Right lobe of liver (tissue), 6 donors: ENCODE results near the gene MED14. TPM values are rescaled to one million over a fixed set of nuclear protein-coding genes. Genes with fewer than 3 reads are reported as not detected.
A peak's percentile ranks its signal among the peaks of the same experiment; 100 is the strongest.
"Not testable (repeated sequence)": the region's sequence is repeated elsewhere in the genome, so short reads cannot be mapped to it uniquely, and the experiment has no call there.

Experiments used
- ATAC-seq, 4 donors: fragments of 200-7000 bp; cut with Tn5 transposase; one replicate each; pipeline ENCODE4 v1.9.1; 2020; ENCODE audit warnings: mild to moderate bottlenecking in 4 of 4, moderate library complexity in 4 of 4
- DNase-seq, 3 donors: peaks; one replicate each; pipeline ENCODE4 v3.0.0-alpha.2; 2020
- H3K27ac ChIP-seq, 3 donors: fragments of 200-600 bp; one replicate each; pipeline ENCODE4 v1.8.0; 2022
- H3K27me3 ChIP-seq, 2 donors: fragments of 200-600 bp; one replicate each; pipeline ENCODE4 v1.8.0; 2022
- H3K36me3 ChIP-seq, 4 donors: fragments of 200-600 bp; sonication (generic) in 1 of 4; one replicate each; pipeline versions ENCODE4 v1.5.1 to v1.8.0; 2017 to 2022; ENCODE audit warnings: control low read depth in 1 of 4
- H3K4me1 ChIP-seq, 4 donors: fragments of 200-600 bp; sonication (generic) in 1 of 4; one replicate each; pipeline versions ENCODE4 v1.5.1 to v1.8.0; 2017 to 2022; ENCODE audit warnings: control low read depth in 1 of 4
- H3K4me3 ChIP-seq, 3 donors: fragments of 200-600 bp; one replicate each; pipeline ENCODE4 v1.8.0; 2022
- H3K9me3 ChIP-seq, 4 donors: fragments of 200-600 bp; sonication (generic) in 1 of 4; one replicate each; pipeline versions ENCODE4 v1.5.1 to v1.8.0; 2017 to 2022; ENCODE audit warnings: control low read depth in 1 of 4
- POLR2A ChIP-seq: fragments of 450-650 bp; IDR thresholded peaks from one replicate; pipeline ENCODE4 v1.6.1; 2017; ENCODE audit warnings: antibody characterized with exemption, mild to moderate bottlenecking
- WGBS: methylation state at CpG from one replicate; pipeline ENCODE4 v1.1.6; 2018; ENCODE audit warnings: low coverage, low lambda C conversion rate; ENCODE audit not compliant: insufficient coverage; ENCODE audit errors: missing lambda C conversion rate; 5-methylcytosine and 5-hydroxymethylcytosine counted together
- intact Hi-C, 2 donors: fragments of 100-400 bp; cut with DNase I; formaldehyde crosslinking; loops; one replicate each; pipeline versions ENCODE4 v1.11.2 to v1.14.1; 2022
- total RNA-seq, 6 experiments: library from RNA; depleted of rRNA in 2 of 6; stranded (reverse); fragments of >200 nt in 2 of 6; fragmentation: NEBNext Ultra II Directional in 3 of 6; extraction: Animal tissue kit (Norgen Biotek cat#: 25700) in 3 of 6; gene quantifications; one replicate each; pipeline versions ENCODE4 v1.1.0 to v1.2.4, GENCODE V29; 2016 to 2023
- TF ChIP-seq, protein P1 (sequence below), 4 donors: fragments of 200-600 bp in 3 of 4; fragments of 450-650 bp in 1 of 4; IDR thresholded peaks; one replicate each; pipeline versions ENCODE4 v1.5.1 to v1.8.0; 2016 to 2022; ENCODE audit warnings: antibody characterized with exemption in 4 of 4, mild to moderate bottlenecking in 2 of 4
- donor health status: DM: no; HTN: yes; CAD: no.
- donor health status: DM: no; HTN: no; CAD: no.
- donor health status: DM: no; HTN: no; CAD: no.
- donor health status: DM: no; HTN: yes; CAD: no.
- donor health status: DM: no; HTN: yes; CAD: no.

The MED14 gene
- total RNA-seq, 6 experiments from 2014 or later: 13.6 to 28.4 (median 24.2) TPM

- H3K36me3 ChIP-seq: no peaks in the 10 kb centered on the region
- DNase-seq (peak in 1 of 3 donors; percentile 45), ATAC-seq (peak in 2 of 4 donors; percentile 1)
- 0% methylated on average over 5 of the region's 20 CpGs for WGBS
- no peaks in the 10 kb centered on the region for H3K9me3 ChIP-seq
- peak overlapping the region; percentile 60 to 91 (median 89) for H3K4me3 ChIP-seq
- H3K4me1 ChIP-seq: peaks cover 0 to 19% (median 6%) of the 10 kb centered on the region in 4 donors
- no peaks in the 10 kb centered on the region for H3K27me3 ChIP-seq
- peak overlapping the region; percentile 90 to 95 (median 92) for H3K27ac ChIP-seq
- intact Hi-C loops: no loop called here
- TF ChIP-seq POLR2A: no peak
- TF ChIP-seq, protein P1, sequence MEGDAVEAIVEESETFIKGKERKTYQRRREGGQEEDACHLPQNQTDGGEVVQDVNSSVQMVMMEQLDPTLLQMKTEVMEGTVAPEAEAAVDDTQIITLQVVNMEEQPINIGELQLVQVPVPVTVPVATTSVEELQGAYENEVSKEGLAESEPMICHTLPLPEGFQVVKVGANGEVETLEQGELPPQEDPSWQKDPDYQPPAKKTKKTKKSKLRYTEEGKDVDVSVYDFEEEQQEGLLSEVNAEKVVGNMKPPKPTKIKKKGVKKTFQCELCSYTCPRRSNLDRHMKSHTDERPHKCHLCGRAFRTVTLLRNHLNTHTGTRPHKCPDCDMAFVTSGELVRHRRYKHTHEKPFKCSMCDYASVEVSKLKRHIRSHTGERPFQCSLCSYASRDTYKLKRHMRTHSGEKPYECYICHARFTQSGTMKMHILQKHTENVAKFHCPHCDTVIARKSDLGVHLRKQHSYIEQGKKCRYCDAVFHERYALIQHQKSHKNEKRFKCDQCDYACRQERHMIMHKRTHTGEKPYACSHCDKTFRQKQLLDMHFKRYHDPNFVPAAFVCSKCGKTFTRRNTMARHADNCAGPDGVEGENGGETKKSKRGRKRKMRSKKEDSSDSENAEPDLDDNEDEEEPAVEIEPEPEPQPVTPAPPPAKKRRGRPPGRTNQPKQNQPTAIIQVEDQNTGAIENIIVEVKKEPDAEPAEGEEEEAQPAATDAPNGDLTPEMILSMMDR (IDR thresholded peaks at IDR 0.05): no peak
Observed at GRCh38 chrX:40734971-40735324, 394 bp downstream of the MED14 start.

DNA sequence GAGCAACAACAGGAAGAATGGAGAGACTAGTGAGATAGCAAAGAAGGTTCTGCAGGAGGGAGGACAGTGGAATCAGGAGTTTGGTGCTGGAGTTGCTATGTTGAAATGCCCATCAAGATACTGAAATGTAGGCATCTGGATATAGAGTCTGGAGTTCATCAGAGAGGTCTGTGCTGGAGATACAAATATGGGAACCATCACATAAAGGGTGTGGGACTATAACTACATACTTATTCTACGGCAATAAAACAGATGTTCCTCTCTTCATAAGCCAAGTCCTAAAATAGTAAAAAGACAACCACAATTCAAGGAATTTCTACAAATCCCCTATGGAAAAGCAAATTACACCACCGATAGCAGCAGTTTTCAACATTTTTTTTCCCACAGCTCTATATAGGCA, 1.6 kb downstream of the MED14 start:
- 58% methylated on average over 1 of the region's 2 CpGs for WGBS
- TF ChIP-seq, protein P1 (IDR thresholded peaks at IDR 0.05): no peak
- TF ChIP-seq POLR2A: no peak
- peaks cover 0 to 21% (median 6%) of the 10 kb centered on the region in 4 donors for H3K4me1 ChIP-seq

DNA sequence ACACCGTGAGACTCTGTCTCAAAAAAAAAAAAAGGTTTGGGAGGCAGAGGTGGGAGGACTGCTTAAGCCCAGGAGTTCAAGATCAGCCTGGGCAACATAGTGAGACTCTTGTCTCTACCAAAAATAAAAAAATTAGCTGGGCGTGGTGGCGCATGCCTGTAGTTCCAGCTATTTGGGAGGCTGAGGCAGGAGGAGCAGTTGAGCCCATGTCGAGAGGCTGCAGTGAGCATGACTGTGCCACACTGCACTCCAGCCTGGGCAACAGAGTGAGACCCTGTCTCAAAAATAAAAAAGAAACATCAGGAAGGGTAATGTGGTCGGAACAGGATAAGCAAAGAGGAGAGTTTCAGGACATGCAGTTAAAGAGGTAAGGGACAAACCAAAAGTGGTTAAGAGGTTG, 2.8 kb downstream of the MED14 start:
- H3K4me1 ChIP-seq: peaks cover 0 to 29% (median 6%) of the 10 kb centered on the region in 4 donors
- H3K9me3 ChIP-seq, H3K27ac ChIP-seq, H3K36me3 ChIP-seq, H3K4me3 ChIP-seq, H3K27me3 ChIP-seq, intact Hi-C loops, DNase-seq, ATAC-seq: not testable (repeated sequence)
- 93% methylated on average over 5 of the region's 5 CpGs for WGBS

More for the DNA sequence above, 1.6 kb downstream of the MED14 start:
- Histone ChIP-seq H3K9me3 (no peaks in the 10 kb centered on the region), H3K27me3 (no peaks in the 10 kb centered on the region), H3K4me3 (no peak overlapping the region), H3K27ac (no peak overlapping the region), H3K36me3 (no peaks in the 10 kb centered on the region)
- ATAC-seq (no peak), DNase-seq (no peak)
- intact Hi-C loops: no loop called here

DNA sequence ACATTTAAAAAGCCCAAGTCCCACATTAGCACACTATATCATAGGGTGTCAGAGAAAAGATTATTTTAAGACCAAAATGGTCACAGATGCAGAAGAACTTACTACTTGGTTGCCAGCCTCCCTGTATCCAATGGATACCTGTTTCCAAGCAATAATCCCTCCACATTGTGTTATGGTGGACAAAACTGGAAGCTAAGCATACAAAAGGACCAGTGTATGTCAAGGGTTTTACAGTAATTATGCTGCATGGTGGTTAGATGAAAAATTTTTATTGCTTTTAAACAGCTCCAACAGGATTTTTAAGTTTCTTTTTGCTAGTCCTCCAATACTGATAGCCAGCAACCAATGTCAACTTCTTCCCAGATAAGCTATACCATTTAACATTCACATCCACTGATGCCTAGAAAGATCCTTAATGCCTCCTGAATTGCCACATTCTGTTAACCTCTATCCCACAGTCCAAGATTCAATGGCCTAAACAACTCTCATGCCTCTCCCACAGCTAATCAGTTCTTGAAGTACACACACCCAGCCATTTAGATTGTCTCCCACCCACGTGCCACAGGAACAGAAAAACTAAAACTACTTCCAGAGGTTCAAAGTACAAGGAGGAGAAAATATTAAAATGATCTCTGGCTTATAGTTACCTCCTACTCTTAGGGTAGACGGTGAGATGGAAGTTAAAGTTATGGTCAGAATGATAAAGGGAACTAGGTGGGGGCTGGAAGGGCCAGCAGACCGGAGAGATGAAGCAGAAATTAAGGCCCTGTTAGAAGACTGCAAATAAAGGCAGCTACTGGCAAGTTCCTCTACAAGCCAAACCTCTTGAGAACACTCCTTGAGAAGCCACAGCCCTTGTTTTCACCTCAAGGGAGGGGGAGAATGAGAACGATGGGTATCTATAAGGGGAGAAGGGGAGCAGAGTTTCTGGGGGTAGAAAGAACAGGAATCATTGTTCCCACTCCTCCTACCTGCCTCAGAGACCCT, 5.5 kb downstream of the MED14 start:
- H3K9me3 ChIP-seq: no peaks in the 10 kb centered on the region
- no peak for DNase-seq
- peak in 1 of 4 donors; percentile 14 for ATAC-seq
- no peak overlapping the region for H3K4me3 ChIP-seq
- H3K4me1 ChIP-seq: peaks cover 0 to 28% (median 6%) of the 10 kb centered on the region in 4 donors
- H3K36me3 ChIP-seq: no peaks in the 10 kb centered on the region
- intact Hi-C loops: no loop called here
- H3K27me3 ChIP-seq: no peaks in the 10 kb centered on the region
- no peak for TF ChIP-seq POLR2A
- TF ChIP-seq, protein P1 (IDR thresholded peaks at IDR 0.05): no peak
- no peak overlapping the region for H3K27ac ChIP-seq
- 40% methylated on average over 4 of the region's 4 CpGs for WGBS
